ENCODE results near the gene ZBTB11.

- TF ChIP-seq SIN3A (IDR thresholded peaks at IDR 0.05; ENCODE audit: borderline replicate concordance, insufficient read depth, low read length), result no peak
- TF ChIP-seq POLR2AphosphoS5 (IDR thresholded peaks at IDR 0.05; ENCODE audit: low read depth, low read length), result peak; percentile 65; the same call in 1 of the 2 replicates
- peak; percentile 61 for TF ChIP-seq TAF1 (IDR thresholded peaks at IDR 0.05; ENCODE audit: borderline replicate concordance, insufficient read depth, low read length)
- TF ChIP-seq REST (IDR thresholded peaks at IDR 0.05; ENCODE audit: insufficient read depth in 1 of 2, low read depth in 2 of 2, low read length in 2 of 2), result no peak
These were observed at the start of gene ZBTB11 for GRCh38 chr3:101676765-101677435.

All from PFSK-1 (cell line).